Measurements from ENCODE around the gene SLC5A12.

- no peak for TF ChIP-seq POLR2AphosphoS5 (IDR thresholded peaks at IDR 0.05)
- TF ChIP-seq CTCF (IDR thresholded peaks at IDR 0.05; ENCODE audit: poor library complexity, severe bottlenecking): no peak
- no peak for TF ChIP-seq TAF1 (IDR thresholded peaks at IDR 0.05; ENCODE audit: low read depth)
These were observed 8.7 kb upstream of the SLC5A12 start for GRCh38 chr11:26730414-26731083.

Measured in neural cell (in vitro differentiated cells).